ENCODE measurements around the gene DAP. TPM values are rescaled to one million over a fixed set of nuclear protein-coding genes. Genes with fewer than 3 reads are reported as not detected.

DAP gene
- total and polyA plus RNA-seq, 10 of the 15 experiments (the other 5 are each of a cell fraction or from before 2014, with no cell fraction given): 12.9 to 130 (median 49.9) TPM

DNA sequence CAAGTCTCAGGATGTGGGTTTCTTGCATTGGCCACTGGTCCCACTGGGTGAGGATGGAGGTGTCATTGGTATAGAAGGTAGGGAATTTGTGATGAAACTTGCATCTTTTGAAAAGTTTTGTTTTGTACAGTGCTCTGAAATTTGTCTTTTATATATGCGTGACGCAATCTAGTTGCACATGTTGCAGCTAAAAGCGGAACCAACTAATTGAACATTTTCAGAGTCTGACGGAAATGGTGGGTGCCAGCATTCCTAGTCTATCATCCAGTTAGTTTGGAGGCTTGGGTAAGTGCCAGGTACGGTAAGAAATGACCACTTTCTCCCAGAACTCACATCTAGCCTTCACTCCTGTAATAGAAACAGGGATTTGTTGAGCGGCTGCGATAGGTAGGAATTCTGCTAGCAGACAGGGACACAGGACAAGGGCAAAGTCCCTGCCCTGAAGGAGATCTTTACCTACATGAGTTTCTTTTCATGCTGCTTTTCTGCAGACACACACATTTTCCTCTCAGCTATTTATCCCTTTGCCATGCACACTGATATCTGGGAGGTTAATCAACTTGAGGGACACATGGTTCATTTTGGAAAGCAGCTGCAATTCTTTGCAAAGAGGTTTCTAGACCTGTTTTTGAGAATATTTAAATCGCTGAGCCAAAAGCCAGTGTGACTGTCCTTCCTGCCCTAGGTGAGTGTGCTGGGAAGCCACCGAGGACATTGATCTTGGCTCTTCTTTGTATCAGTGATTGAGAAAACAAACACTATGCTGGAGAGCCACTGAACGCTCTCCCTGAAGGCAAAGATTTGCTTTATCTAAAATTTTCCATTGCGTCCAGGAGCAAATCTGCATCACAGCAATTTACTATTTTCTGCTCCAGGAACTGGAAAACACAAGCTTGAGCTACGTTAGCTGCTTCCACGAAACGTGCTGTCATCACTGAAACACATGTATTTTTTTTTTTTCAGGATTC is 89.7 kb downstream of the DAP start:
- Histone ChIP-seq H3K9me3 (replicated peaks; ENCODE audit: control insufficient read depth, insufficient read depth, low read length) (no peaks in the 10 kb centered on the region), H3K4me2 (ENCODE audit: control insufficient read depth, insufficient read depth) (no peak overlapping the region), H3K4me1 (ENCODE audit: control insufficient read depth, insufficient read depth, low read length) (no peaks in the 10 kb centered on the region), H2AFZ (ENCODE audit: control insufficient read depth, low read depth, low read length) (no peak overlapping the region), H3K27me3 (replicated peaks in 1 of 2; ENCODE audit: control insufficient read depth in 2 of 2, insufficient read depth in 2 of 2, low read length in 1 of 2) (no peaks in the 10 kb centered on the region), H3K36me3 (ENCODE audit: control insufficient read depth in 2 of 2, insufficient read depth in 2 of 2, low read length in 1 of 2) (no peaks in the 10 kb centered on the region), H3K9ac (ENCODE audit: control insufficient read depth, insufficient read depth, low read length) (no peak overlapping the region), H3K27ac (ENCODE audit: control insufficient read depth, insufficient read depth) (no peak overlapping the region), H3K79me2 (ENCODE audit: control insufficient read depth, insufficient read depth, low read length) (no peaks in the 10 kb centered on the region), H3K4me3 (no peak overlapping the region), H4K20me1 (ENCODE audit: control insufficient read depth, insufficient read depth) (no peaks in the 10 kb centered on the region)
- RAD21 ChIA-PET (ENCODE audit: unreplicated experiment): no interaction called here
- intact Hi-C loops (cut with micrococcal nuclease; ENCODE audit: unreplicated experiment): no loop called here
- no peak for ATAC-seq
- 70% methylated on average over 14 of the region's 14 CpGs for WGBS (ENCODE audit: insufficient coverage, insufficient replicate concordance, low lambda C conversion rate, missing lambda C conversion rate)
- no TSS peak for BruUV-seq (replicated peaks)
- in situ Hi-C loops (cut with MboI): no loop called here
- CTCF ChIA-PET: interaction anchor here (0.6 kb wide), 1 partner anchor 31 kb away, joined by 3 read pairs; no protein-coding TSS in a partner anchor
- no peak for DNase-seq (ENCODE audit: low read depth, low spot score)
- SMC1A ChIA-PET (ENCODE audit: uncharacterized antibody, unreplicated experiment): interaction anchor here (1.2 kb wide), 1 partner anchor 13 kb away, joined by 3 read pairs; no protein-coding TSS in a partner anchor
- FAIRE-seq: no peak
- POLR2A ChIA-PET: no interaction called here
- TF ChIP-seq FOXK2 (IDR thresholded peaks at IDR 0.05) (no peak), EED (IDR thresholded peaks at IDR 0.05; ENCODE audit: low read depth) (no peak), NR2C1 (IDR thresholded peaks at IDR 0.05) (no peak), CHD2 (IDR thresholded peaks at IDR 0.05; ENCODE audit: borderline replicate concordance, low read depth, low read length) (no peak), HSF1 (IDR thresholded peaks at IDR 0.05; ENCODE audit: low read depth, low read length) (no peak), GABPA (IDR thresholded peaks at IDR 0.05; ENCODE audit: low read depth) (no peak), ZNF217 (IDR thresholded peaks at IDR 0.05) (no peak), NFYB (IDR thresholded peaks at IDR 0.05; ENCODE audit: insufficient read depth, low read depth, low read length) (no peak), SREBF1 (IDR thresholded peaks at IDR 0.05; ENCODE audit: low read length) (no peak), SRF (IDR thresholded peaks at IDR 0.05; ENCODE audit: low read depth in 2 of 2, low read length in 2 of 2) (no peak), BCLAF1 (IDR thresholded peaks at IDR 0.05) (no peak), BMI1 (IDR thresholded peaks at IDR 0.05; ENCODE audit: borderline replicate concordance) (no peak), JUND (IDR thresholded peaks at IDR 0.05; ENCODE audit: low read depth, low read length) (no peak), MYB (IDR thresholded peaks at IDR 0.05; ENCODE audit: borderline replicate concordance, low read depth, low read length) (no peak)
- TF ChIP-seq, protein P1, sequence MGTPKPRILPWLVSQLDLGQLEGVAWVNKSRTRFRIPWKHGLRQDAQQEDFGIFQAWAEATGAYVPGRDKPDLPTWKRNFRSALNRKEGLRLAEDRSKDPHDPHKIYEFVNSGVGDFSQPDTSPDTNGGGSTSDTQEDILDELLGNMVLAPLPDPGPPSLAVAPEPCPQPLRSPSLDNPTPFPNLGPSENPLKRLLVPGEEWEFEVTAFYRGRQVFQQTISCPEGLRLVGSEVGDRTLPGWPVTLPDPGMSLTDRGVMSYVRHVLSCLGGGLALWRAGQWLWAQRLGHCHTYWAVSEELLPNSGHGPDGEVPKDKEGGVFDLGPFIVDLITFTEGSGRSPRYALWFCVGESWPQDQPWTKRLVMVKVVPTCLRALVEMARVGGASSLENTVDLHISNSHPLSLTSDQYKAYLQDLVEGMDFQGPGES (IDR thresholded peaks at IDR 0.05): no peak
- TF ChIP-seq, protein P2, sequence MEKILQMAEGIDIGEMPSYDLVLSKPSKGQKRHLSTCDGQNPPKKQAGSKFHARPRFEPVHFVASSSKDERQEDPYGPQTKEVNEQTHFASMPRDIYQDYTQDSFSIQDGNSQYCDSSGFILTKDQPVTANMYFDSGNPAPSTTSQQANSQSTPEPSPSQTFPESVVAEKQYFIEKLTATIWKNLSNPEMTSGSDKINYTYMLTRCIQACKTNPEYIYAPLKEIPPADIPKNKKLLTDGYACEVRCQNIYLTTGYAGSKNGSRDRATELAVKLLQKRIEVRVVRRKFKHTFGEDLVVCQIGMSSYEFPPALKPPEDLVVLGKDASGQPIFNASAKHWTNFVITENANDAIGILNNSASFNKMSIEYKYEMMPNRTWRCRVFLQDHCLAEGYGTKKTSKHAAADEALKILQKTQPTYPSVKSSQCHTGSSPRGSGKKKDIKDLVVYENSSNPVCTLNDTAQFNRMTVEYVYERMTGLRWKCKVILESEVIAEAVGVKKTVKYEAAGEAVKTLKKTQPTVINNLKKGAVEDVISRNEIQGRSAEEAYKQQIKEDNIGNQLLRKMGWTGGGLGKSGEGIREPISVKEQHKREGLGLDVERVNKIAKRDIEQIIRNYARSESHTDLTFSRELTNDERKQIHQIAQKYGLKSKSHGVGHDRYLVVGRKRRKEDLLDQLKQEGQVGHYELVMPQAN (conservative IDR thresholded peaks at IDR 0.05): no peak

All from GM12878 (cell line).